ENCODE data around the gene CMAS.

GRCh38 chr12:22051114-22051698 lies 5.2 kb downstream of the CMAS start:
- TF ChIP-seq EZH2 (IDR thresholded peaks at IDR 0.05; ENCODE audit: borderline replicate concordance) = no peak
- no peak for TF ChIP-seq CTCF (IDR thresholded peaks at IDR 0.05; ENCODE audit: poor library complexity)
- no peak for TF ChIP-seq EZH2phosphoT487 (IDR thresholded peaks at IDR 0.05; ENCODE audit: low read depth, severe bottlenecking, unreplicated experiment)
